ENCODE results near the gene RD3L.

GRCh38 chr14:103898204-103898603 lies 44.1 kb downstream of the RD3L start:
- TF ChIP-seq POLR2A (IDR thresholded peaks at IDR 0.05; ENCODE audit: low read depth, low read length) (no peak), SMC3 (IDR thresholded peaks at IDR 0.05; ENCODE audit: low read depth, low read length) (no peak), CHD1 (IDR thresholded peaks at IDR 0.05; ENCODE audit: low read depth, low read length) (no peak), CTCF (conservative IDR thresholded peaks at IDR 0.05; ENCODE audit: low read depth, low read length) (no peak), RAD21 (IDR thresholded peaks at IDR 0.05; ENCODE audit: low read length) (no peak), ELK1 (IDR thresholded peaks at IDR 0.05; ENCODE audit: borderline replicate concordance, low read depth, low read length) (no peak), MAZ (IDR thresholded peaks at IDR 0.05; ENCODE audit: borderline replicate concordance, low read depth, low read length) (no peak)
